Chondrocyte (in vitro differentiated cells): ENCODE measurements around the gene KLF11. TPM values are rescaled to one million over a fixed set of nuclear protein-coding genes. Genes with fewer than 3 reads are reported as not detected.

Experiments used
- DNase-seq: peaks from one replicate; pipeline ENCODE4 v3.0.0; 2021; ENCODE audit warnings: mixed read lengths, low spot score
- H3K27ac Mint-ChIP-seq: one replicate; pipeline ENCODE4 v1.8.0; 2021; ENCODE audit warnings: mild to moderate bottlenecking, moderate library complexity, mixed read lengths; ENCODE audit not compliant: unreplicated experiment
- H3K27me3 Mint-ChIP-seq: 2 replicates; pipeline ENCODE4 v1.8.0; 2021; ENCODE audit warnings: low read depth, mixed read lengths
- H3K36me3 Mint-ChIP-seq: 2 replicates; pipeline ENCODE4 v1.8.0; 2021; ENCODE audit warnings: low read depth, mixed read lengths
- H3K4me1 Mint-ChIP-seq: 2 replicates; pipeline ENCODE4 v1.8.0; 2021; ENCODE audit warnings: low read depth, mild to moderate bottlenecking, mixed read lengths
- H3K4me3 Mint-ChIP-seq: one replicate; pipeline ENCODE4 v1.8.0; 2021; ENCODE audit warnings: mild to moderate bottlenecking, moderate library complexity, mixed read lengths; ENCODE audit not compliant: unreplicated experiment
- H3K9me3 Mint-ChIP-seq: 2 replicates; pipeline ENCODE4 v1.8.0; 2021; ENCODE audit warnings: low read depth, mixed read lengths
- CTCF ChIP-seq: fragments of 200-600 bp; sonication (generic); IDR thresholded peaks from 2 replicates; pipeline ENCODE4 v1.5.0; 2021; ENCODE audit warnings: antibody characterized with exemption, mild to moderate bottlenecking, moderate library complexity
- total RNA-seq: library from RNA; stranded (reverse); gene quantifications from 3 replicates; pipeline ENCODE4 v1.2.1, GENCODE V29; 2021

Gene KLF11
- total RNA-seq, 1 donor from 2014 or later: 15.2 TPM

GRCh38 chr2:10075571-10076209, 32.3 kb downstream of the KLF11 start:
- H3K36me3 Mint-ChIP-seq: peaks cover 10% of the 10 kb centered on the region
- TF ChIP-seq CTCF: no peak
- peaks cover 12% of the 10 kb centered on the region for H3K27me3 Mint-ChIP-seq
- H3K4me3 Mint-ChIP-seq: no peak overlapping the region
- no peaks in the 10 kb centered on the region for H3K9me3 Mint-ChIP-seq
- no peak for DNase-seq
- peaks cover 23% of the 10 kb centered on the region for H3K4me1 Mint-ChIP-seq
- no peak overlapping the region for H3K27ac Mint-ChIP-seq

GRCh38 chr2:10076511-10076910, 33.2 kb downstream of the KLF11 start:
- H3K27ac Mint-ChIP-seq: no peak overlapping the region
- peaks cover 10% of the 10 kb centered on the region for H3K36me3 Mint-ChIP-seq
- no peak for DNase-seq
- H3K4me1 Mint-ChIP-seq: peaks cover 29% of the 10 kb centered on the region
- H3K4me3 Mint-ChIP-seq: no peak overlapping the region
- no peak for TF ChIP-seq CTCF
- no peaks in the 10 kb centered on the region for H3K9me3 Mint-ChIP-seq
- H3K27me3 Mint-ChIP-seq: peaks cover 12% of the 10 kb centered on the region

GRCh38 chr2:10076988-10077527, 33.7 kb downstream of the KLF11 start:
- H3K9me3 Mint-ChIP-seq: no peaks in the 10 kb centered on the region

GRCh38 chr2:10078001-10078400, 34.7 kb downstream of the KLF11 start:
- DNase-seq: no peak
- Mint-ChIP-seq H3K9me3 (no peaks in the 10 kb centered on the region), H3K27me3 (peaks cover 12% of the 10 kb centered on the region), H3K4me1 (peaks cover 28% of the 10 kb centered on the region), H3K36me3 (peaks cover 10% of the 10 kb centered on the region), H3K4me3 (no peak overlapping the region), H3K27ac (no peak overlapping the region)
- TF ChIP-seq CTCF: no peak

More at GRCh38 chr2:10076988-10077527, 33.7 kb downstream of the KLF11 start:
- Mint-ChIP-seq H3K4me3 (no peak overlapping the region), H3K36me3 (peaks cover 10% of the 10 kb centered on the region), H3K27ac (no peak overlapping the region), H3K4me1 (peaks cover 29% of the 10 kb centered on the region), H3K27me3 (peaks cover 12% of the 10 kb centered on the region)
- TF ChIP-seq CTCF: no peak
- no peak for DNase-seq

- Mint-ChIP-seq H3K36me3 (peaks cover 10% of the 10 kb centered on the region), H3K9me3 (no peaks in the 10 kb centered on the region), H3K27ac (peak overlapping the region; percentile 72), H3K4me1 (peaks cover 32% of the 10 kb centered on the region), H3K27me3 (peaks cover 16% of the 10 kb centered on the region), H3K4me3 (peak overlapping the region; percentile 75)
- TF ChIP-seq CTCF: no peak
- DNase-seq: no peak
Measured at GRCh38 chr2:10078704-10079265, 35.4 kb downstream of the KLF11 start.
